ENCODE measurements around the gene TMEM259. TPM values are rescaled to one million over a fixed set of nuclear protein-coding genes. Genes with fewer than 3 reads are reported as not detected.

TMEM259 gene
- total RNA-seq, 1 experiment from 2014 or later, result 171 TPM

DNA sequence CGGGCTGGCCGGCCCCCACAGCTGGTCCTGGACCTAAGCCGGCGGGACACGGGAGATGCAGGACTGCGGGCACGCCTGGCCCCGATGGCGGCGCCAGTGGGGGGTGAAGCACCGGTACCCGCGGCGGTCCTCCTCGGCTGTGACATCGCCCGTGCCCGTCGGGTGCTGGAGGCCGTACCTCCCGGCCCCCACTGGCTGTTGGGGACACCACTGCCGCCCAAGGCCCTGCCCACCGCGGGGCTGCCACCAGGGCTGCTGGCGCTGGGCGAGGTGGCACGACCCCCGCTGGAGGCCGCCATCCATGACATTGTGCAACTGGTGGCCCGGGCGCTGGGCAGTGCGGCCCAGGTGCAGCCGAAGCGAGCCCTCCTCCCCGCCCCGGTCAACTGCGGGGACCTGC, 17.6 kb downstream of the TMEM259 start:
- Mint-ChIP-seq H3K4me3 (no peak overlapping the region), H3K27me3 (ENCODE audit: low read depth) (peaks cover 31% of the 10 kb centered on the region), H3K36me3 (ENCODE audit: insufficient read depth in 1 of 3, low read depth in 3 of 3) (peaks cover 0 to 13% (median 8%) of the 10 kb centered on the region in 3 experiments; a peak in 4 of 7 replicates), H3K4me1 (peaks cover 0 to 5% of the 10 kb centered on the region in 2 experiments; a peak in 2 of 4 replicates), H3K27ac (no peak overlapping the region), H3K9me3 (no peaks in the 10 kb centered on the region)
- Histone ChIP-seq H3K79me1 (ENCODE audit: insufficient read depth, low read depth, low read length, poor library complexity, severe bottlenecking) (no peaks in the 10 kb centered on the region), H3T11ph (ENCODE audit: low read length) (no peak overlapping the region), H2AK5ac (ENCODE audit: insufficient read length, low read length) (no peak overlapping the region), H4K20me1 (ENCODE audit: control insufficient read depth, insufficient read depth, insufficient read length) (no peaks in the 10 kb centered on the region), H3K14ac (ENCODE audit: insufficient read depth, low read length) (no peak overlapping the region), H2BK15ac (ENCODE audit: low read depth, low read length) (no peak overlapping the region), H3K9ac (ENCODE audit: extremely low read depth, insufficient read length, low read length) (no peak overlapping the region), H3K18ac (ENCODE audit: insufficient read length, low read depth, low read length) (no peak overlapping the region), H3K56ac (ENCODE audit: insufficient read length, low read depth, low read length) (no peak overlapping the region), H3K23me2 (ENCODE audit: insufficient read length, low read depth, low read length, poor library complexity, severe bottlenecking) (peaks cover 10% of the 10 kb centered on the region), H2BK120ac (ENCODE audit: low read depth, low read length, poor library complexity, severe bottlenecking) (no peak overlapping the region), H3K9me3 (ENCODE audit: control insufficient read depth, low read depth, low read length) (no peaks in the 10 kb centered on the region), H3K27ac (ENCODE audit: insufficient read length, low read depth, low read length) (no peak overlapping the region), H3K4me1 (ENCODE audit: insufficient read depth, low read length) (no peaks in the 10 kb centered on the region), H2BK20ac (ENCODE audit: low read depth, low read length, poor library complexity, severe bottlenecking) (no peak overlapping the region), H2BK12ac (ENCODE audit: insufficient read length, low read depth, low read length) (no peak overlapping the region), H2BK5ac (ENCODE audit: insufficient read length, low read length) (no peak overlapping the region), H4K8ac (replicated peaks; ENCODE audit: insufficient read length, low read depth, low read length) (no peak overlapping the region), H4K91ac (ENCODE audit: insufficient read length, low read depth, low read length) (no peak overlapping the region), H3K4me2 (ENCODE audit: insufficient read depth, insufficient read length, low read length) (no peak overlapping the region), H3K27me3 (ENCODE audit: insufficient read depth, low read length) (peaks cover 10% of the 10 kb centered on the region), H3K23ac (ENCODE audit: insufficient read length, low read depth, low read length) (no peak overlapping the region), H3K4ac (ENCODE audit: low read depth, low read length) (no peak overlapping the region), H3K79me2 (ENCODE audit: insufficient read depth, low read length) (0 out of 2 replicates have a peak, but pooled peaks cover 2% of the 10 kb centered on the region), H2AFZ (ENCODE audit: low read length) (no peak overlapping the region), H4K5ac (ENCODE audit: insufficient read length, low read depth, low read length) (no peak overlapping the region)
- DNase-seq, result no peak
- TF ChIP-seq, protein P1, sequence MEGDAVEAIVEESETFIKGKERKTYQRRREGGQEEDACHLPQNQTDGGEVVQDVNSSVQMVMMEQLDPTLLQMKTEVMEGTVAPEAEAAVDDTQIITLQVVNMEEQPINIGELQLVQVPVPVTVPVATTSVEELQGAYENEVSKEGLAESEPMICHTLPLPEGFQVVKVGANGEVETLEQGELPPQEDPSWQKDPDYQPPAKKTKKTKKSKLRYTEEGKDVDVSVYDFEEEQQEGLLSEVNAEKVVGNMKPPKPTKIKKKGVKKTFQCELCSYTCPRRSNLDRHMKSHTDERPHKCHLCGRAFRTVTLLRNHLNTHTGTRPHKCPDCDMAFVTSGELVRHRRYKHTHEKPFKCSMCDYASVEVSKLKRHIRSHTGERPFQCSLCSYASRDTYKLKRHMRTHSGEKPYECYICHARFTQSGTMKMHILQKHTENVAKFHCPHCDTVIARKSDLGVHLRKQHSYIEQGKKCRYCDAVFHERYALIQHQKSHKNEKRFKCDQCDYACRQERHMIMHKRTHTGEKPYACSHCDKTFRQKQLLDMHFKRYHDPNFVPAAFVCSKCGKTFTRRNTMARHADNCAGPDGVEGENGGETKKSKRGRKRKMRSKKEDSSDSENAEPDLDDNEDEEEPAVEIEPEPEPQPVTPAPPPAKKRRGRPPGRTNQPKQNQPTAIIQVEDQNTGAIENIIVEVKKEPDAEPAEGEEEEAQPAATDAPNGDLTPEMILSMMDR (conservative IDR thresholded peaks at IDR 0.05), result no peak
- WGBS (ENCODE audit: extremely low coverage, insufficient read length, low lambda C conversion rate), result no CpG with 5 or more reads among the region's 37 CpGs

Data from H9 (cell line).